ENCODE data around the gene OR2A12.

Gene OR2A12

GRCh38 chr7:144137501-144137900, 51.4 kb downstream of the OR2A12 start:
- ATAC-seq (no peak), DNase-seq (no peak)
- H3K9me3 Mint-ChIP-seq: no peaks in the 10 kb centered on the region

GRCh38 chr7:144142187-144142586, 56.1 kb downstream of the OR2A12 start:
- ATAC-seq: no peak
- peaks cover 10% of the 10 kb centered on the region for H3K9me3 Mint-ChIP-seq
- no peaks in the 10 kb centered on the region for H3K36me3 Mint-ChIP-seq (ENCODE audit: low read depth)
- no peaks in the 10 kb centered on the region for H3K4me1 Mint-ChIP-seq
- no peak for DNase-seq
- no peak overlapping the region for H3K27ac Mint-ChIP-seq
- no peaks in the 10 kb centered on the region for H3K27me3 Mint-ChIP-seq
- no peak overlapping the region for H3K4me3 Mint-ChIP-seq

More at GRCh38 chr7:144137501-144137900, 51.4 kb downstream of the OR2A12 start:
- no peaks in the 10 kb centered on the region for H3K36me3 Mint-ChIP-seq (ENCODE audit: low read depth)
- no peaks in the 10 kb centered on the region for H3K27me3 Mint-ChIP-seq
- H3K4me3 Mint-ChIP-seq: no peak overlapping the region
- no peaks in the 10 kb centered on the region for H3K4me1 Mint-ChIP-seq
- no peak overlapping the region for H3K27ac Mint-ChIP-seq

GRCh38 chr7:144144426-144144825, 58.3 kb downstream of the OR2A12 start:
- DNase-seq (no peak), ATAC-seq (no peak)
- peaks cover 3% of the 10 kb centered on the region for H3K36me3 Mint-ChIP-seq (ENCODE audit: low read depth)
- no peaks in the 10 kb centered on the region for H3K4me1 Mint-ChIP-seq
- H3K27me3 Mint-ChIP-seq: no peaks in the 10 kb centered on the region
- H3K9me3 Mint-ChIP-seq: peaks cover 21% of the 10 kb centered on the region
- no peak overlapping the region for H3K27ac Mint-ChIP-seq
- H3K4me3 Mint-ChIP-seq: no peak overlapping the region

GRCh38 chr7:144148224-144148827, 62.2 kb downstream of the OR2A12 start:
- peaks cover 3% of the 10 kb centered on the region for H3K36me3 Mint-ChIP-seq (ENCODE audit: low read depth)
- H3K4me1 Mint-ChIP-seq: no peaks in the 10 kb centered on the region
- ATAC-seq (no peak), DNase-seq (no peak)
- no peak overlapping the region for H3K4me3 Mint-ChIP-seq
- H3K9me3 Mint-ChIP-seq: peaks cover 27% of the 10 kb centered on the region
- H3K27ac Mint-ChIP-seq: no peak overlapping the region
- no peaks in the 10 kb centered on the region for H3K27me3 Mint-ChIP-seq
